IMR-90 (cell line): ENCODE data around the gene AKAP8L. TPM values are rescaled to one million over a fixed set of nuclear protein-coding genes. Genes with fewer than 3 reads are reported as not detected.

Experiments
- ATAC-seq: fragments of 200-7000 bp; cut with Tn5 transposase; 2 replicates; pipeline ENCODE4 v1.9.1; 2020; ENCODE audit warnings: low read depth, mild to moderate bottlenecking, moderate library complexity
- BruUV-seq: library from RNA; stranded (reverse); fragments of 400-500 nt; replicated peaks from 2 replicates; lab custom pipeline; 2021; lab: Mats Ljungman, UMichigan
- CTCF ChIA-PET: fragments of 300-600 bp; formaldehyde crosslinking; extraction: SDS; loops from one replicate; lab custom pipeline; 2021; ENCODE audit warnings: antibody characterized with exemption; lab: Yijun Ruan, JAX
- POLR2A ChIA-PET: fragments of 300-600 bp; sonication (Branson Sonifier 250); formaldehyde crosslinking; loops from one replicate; lab custom pipeline; 2022; ENCODE audit warnings: antibody characterized with exemption; ENCODE audit not compliant: unreplicated experiment; lab: Charles Lee
- DNase-seq: peaks from one replicate; pipeline ENCODE4 v3.0.0; 2013
- H2AFZ ChIP-seq: replicated peaks from 2 replicates; pipeline ENCODE3; 2013; ENCODE audit warnings: low read length, mild to moderate bottlenecking; ENCODE audit not compliant: poor library complexity
- H2AK5ac ChIP-seq: 2 replicates; pipeline ENCODE4 v1.6.1; 2013; ENCODE audit warnings: low read depth, low read length, inconsistent platforms
- H2AK9ac ChIP-seq: replicated peaks from 2 replicates; pipeline ENCODE3; 2013; ENCODE audit warnings: mild to moderate bottlenecking, low read depth, low read length, moderate library complexity; ENCODE audit not compliant: poor library complexity
- H2BK120ac ChIP-seq: 2 replicates; pipeline ENCODE4 v1.6.1; 2013; ENCODE audit warnings: low read depth, low read length, inconsistent platforms
- H2BK15ac ChIP-seq: 3 replicates; pipeline ENCODE4 v1.6.1; 2013; ENCODE audit warnings: low read depth, low read length, inconsistent platforms
- H2BK20ac ChIP-seq: 2 replicates; pipeline ENCODE4 v1.6.1; 2013; ENCODE audit warnings: low read depth, mild to moderate bottlenecking, inconsistent platforms, low read length, moderate library complexity
- H2BK5ac ChIP-seq: 2 replicates; pipeline ENCODE4 v1.6.1; 2013; ENCODE audit warnings: mild to moderate bottlenecking, low read depth, low read length, inconsistent platforms; ENCODE audit not compliant: poor library complexity, severe bottlenecking
- H3K14ac ChIP-seq: replicated peaks from 2 replicates; pipeline ENCODE4 v1.6.1; 2013; ENCODE audit warnings: low read depth, low read length, inconsistent platforms
- H3K18ac ChIP-seq: 2 replicates; pipeline ENCODE4 v1.6.1; 2013; ENCODE audit warnings: low read depth, low read length, control low read depth
- H3K23ac ChIP-seq: 2 replicates; pipeline ENCODE4 v1.6.1; 2013; ENCODE audit warnings: low read depth, low read length, inconsistent platforms
- H3K27ac ChIP-seq: 2 replicates; pipeline ENCODE4 v1.5.1; 2013; ENCODE audit warnings: mild to moderate bottlenecking, control low read depth, low read length; ENCODE audit not compliant: insufficient read depth
- H3K27me3 ChIP-seq: 2 replicates; pipeline ENCODE4 v1.6.1; 2013; ENCODE audit warnings: low read length; ENCODE audit not compliant: control insufficient read depth, insufficient read depth
- H3K36me3 ChIP-seq: 2 replicates; pipeline ENCODE4 v1.6.1; 2013; ENCODE audit warnings: low read length, mixed read lengths; ENCODE audit not compliant: control insufficient read depth, insufficient read depth
- H3K4ac ChIP-seq: 2 replicates; pipeline ENCODE4 v1.6.1; 2013; ENCODE audit warnings: low read depth, low read length, inconsistent platforms
- H3K4me1 ChIP-seq: 2 replicates; pipeline ENCODE4 v1.6.1; 2013; ENCODE audit warnings: low read length, mixed read lengths; ENCODE audit not compliant: control insufficient read depth, insufficient read depth
- H3K4me2 ChIP-seq: 2 replicates; pipeline ENCODE4 v1.6.1; 2013; ENCODE audit warnings: low read depth, mild to moderate bottlenecking, control low read depth, low read length, moderate library complexity
- H3K4me3 ChIP-seq: 2 replicates; pipeline ENCODE4 v1.5.1; 2013; ENCODE audit warnings: low read depth, mild to moderate bottlenecking, control low read depth, low read length, moderate library complexity; ENCODE audit not compliant: insufficient read depth
- H3K56ac ChIP-seq: 2 replicates; pipeline ENCODE4 v1.6.1; 2013; ENCODE audit warnings: low read length, inconsistent platforms; ENCODE audit not compliant: insufficient read depth; ENCODE audit errors: extremely low read depth
- H3K79me1 ChIP-seq, 2 experiments: 2 replicates each; pipeline ENCODE4 v1.6.1; 2013; ENCODE audit warnings: low read length in 2 of 2, inconsistent platforms in 1 of 2, low read depth in 1 of 2
- H3K9ac ChIP-seq: 2 replicates; pipeline ENCODE4 v1.6.1; 2013; ENCODE audit warnings: low read depth, low read length, control low read depth
- H3K9me1 ChIP-seq: 2 replicates; pipeline ENCODE4 v1.6.1; 2013; ENCODE audit warnings: low read length, inconsistent platforms; ENCODE audit not compliant: insufficient read depth
- H3K9me3 ChIP-seq: 2 replicates; pipeline ENCODE4 v1.6.1; 2013; ENCODE audit warnings: low read length; ENCODE audit not compliant: control insufficient read depth, insufficient read depth
- H4K20me1 ChIP-seq: 2 replicates; pipeline ENCODE4 v1.6.1; 2013; ENCODE audit warnings: low read length, inconsistent platforms; ENCODE audit not compliant: insufficient read depth
- H4K5ac ChIP-seq: 2 replicates; pipeline ENCODE4 v1.6.1; 2013; ENCODE audit warnings: mild to moderate bottlenecking, low read depth, low read length, control low read depth
- H4K8ac ChIP-seq, 2 experiments: 2 replicates each; pipeline ENCODE4 v1.6.1; 2013; ENCODE audit warnings: low read depth in 2 of 2, low read length in 2 of 2, control low read depth in 1 of 2, inconsistent platforms in 1 of 2
- H4K91ac ChIP-seq: 2 replicates; pipeline ENCODE4 v1.6.1; 2013; ENCODE audit warnings: low read depth, low read length, inconsistent platforms; ENCODE audit not compliant: insufficient read depth
- BHLHE40 ChIP-seq: fragments of 150-350 bp; IDR thresholded peaks from 2 replicates; pipeline ENCODE4 v1.6.1; 2016; ENCODE audit warnings: mild to moderate bottlenecking, low read depth, low read length
- CHD1 ChIP-seq: IDR thresholded peaks from 2 replicates; pipeline ENCODE4 v1.6.1; 2012; ENCODE audit warnings: low read depth, low read length, improper control_type of control experiment
- FOS ChIP-seq: fragments of 150-350 bp; IDR thresholded peaks from 2 replicates; pipeline ENCODE4 v1.6.1; 2016; ENCODE audit warnings: low read depth, low read length
- NFE2L2 ChIP-seq: fragments of 150-350 bp; IDR thresholded peaks from 2 replicates; pipeline ENCODE4 v1.6.1; 2016; ENCODE audit warnings: low read depth, mild to moderate bottlenecking, low read length
- WGBS, 2 experiments: methylation state at CpG; one replicate each; pipeline versions ENCODE4 v1.1.5 to v1.1.7; 2013; ENCODE audit warnings: missing lambda C conversion rate in 2 of 2; ENCODE audit not compliant: insufficient read length in 1 of 2; ENCODE audit errors: extremely low coverage in 2 of 2; 5-methylcytosine and 5-hydroxymethylcytosine counted together
- dilution Hi-C: fragments of 300-500 bp; cut with HindIII; formaldehyde crosslinking; loops from one replicate; pipeline ENCODE4 v1.14.3; 2018; ENCODE audit warnings: low sequenced_read_pairs; ENCODE audit not compliant: unreplicated experiment
- in situ Hi-C: fragments of 300-500 bp; cut with MboI; formaldehyde crosslinking; loops from 3 replicates; pipeline ENCODE4 v1.14.3; 2019; ENCODE audit warnings: low sequenced_read_pairs, inconsistent platforms, mixed read lengths
- intact Hi-C: fragments of 100-400 bp; cut with micrococcal nuclease; formaldehyde crosslinking; loops from 2 replicates; pipeline ENCODE4 v1.10.0; 2022
- polyA plus RNA-seq, 3 experiments: library from polyadenylated mRNA; depleted of rRNA; stranded (reverse); fragments of >200 nt; gene quantifications; 2 replicates each; pipeline ENCODE4 v1.2.3, GENCODE V29; 2012; ENCODE audit warnings: low replicate concordance in 1 of 3
- total RNA-seq: library from RNA; depleted of rRNA; stranded (reverse); fragments of >200 nt; gene quantifications from 2 replicates; pipeline ENCODE4 v1.2.3, GENCODE V29; 2012
- TF ChIP-seq, protein P1 (sequence below): fragments of 150-350 bp; IDR thresholded peaks from 2 replicates; pipeline ENCODE4 v1.6.1; 2016; ENCODE audit warnings: low read depth, mild to moderate bottlenecking, low read length, moderate library complexity, borderline replicate concordance

The AKAP8L gene
- total and polyA plus RNA-seq, 2 of the 4 experiments (the other 2 are of a cell fraction): 43.1 to 44.6 TPM

DNA sequence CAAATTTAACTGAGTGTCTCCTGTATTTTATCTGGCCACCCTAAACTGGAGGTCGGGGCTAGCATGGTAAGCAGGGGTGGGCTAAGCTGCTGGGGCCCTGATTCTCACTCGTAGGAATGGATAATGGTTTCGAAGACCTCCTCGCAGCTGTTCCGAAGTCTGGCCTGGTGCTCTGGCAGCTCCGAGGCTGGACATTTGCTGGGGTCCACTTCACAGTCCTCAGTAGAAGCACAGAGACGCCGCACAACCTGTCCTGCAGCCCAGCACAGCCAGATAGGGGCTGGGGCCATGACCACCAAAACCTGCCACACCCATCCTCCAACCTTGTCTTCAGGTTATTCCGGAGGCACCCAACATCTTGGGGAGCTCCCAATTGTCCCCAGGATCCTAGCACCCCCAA is 37.2 kb upstream of the AKAP8L start:
- no peak overlapping the region for H3K4me2 ChIP-seq
- no peak overlapping the region for H3K27ac ChIP-seq
- no TSS peak for BruUV-seq
- CTCF ChIA-PET: no interaction called here
- H3K9ac ChIP-seq: no peak overlapping the region
- H3K18ac ChIP-seq: no peak overlapping the region
- no peak overlapping the region for H3K4ac ChIP-seq
- H2BK120ac ChIP-seq: no peak overlapping the region
- no peaks in the 10 kb centered on the region for H3K36me3 ChIP-seq
- H3K9me1 ChIP-seq: peaks cover 10% of the 10 kb centered on the region; the same call in 1 of the 2 replicates
- H2BK20ac ChIP-seq: no peak overlapping the region
- no peak for ATAC-seq
- 78% methylated on average over 6 of the region's 9 CpGs; no CpG with 5 or more reads in 1 of the 2 experiments for WGBS, 2 experiments
- peaks cover 7% of the 10 kb centered on the region; the same call in 1 of the 2 replicates for H3K4me1 ChIP-seq
- H2AK9ac ChIP-seq: no peak overlapping the region
- H4K8ac ChIP-seq: no peak overlapping the region
- no peaks in the 10 kb centered on the region for H3K9me3 ChIP-seq
- no peak overlapping the region for H3K56ac ChIP-seq
- in situ Hi-C loops (no loop called here), dilution Hi-C loops (no loop called here), intact Hi-C loops (loop anchor here (10.0 kb wide), 1 partner anchor 99 kb away; no protein-coding TSS in a partner anchor)
- H3K27me3 ChIP-seq: peaks cover 41% of the 10 kb centered on the region
- TF ChIP-seq FOS (no peak), NFE2L2 (no peak), BHLHE40 (no peak), CHD1 (no peak)
- TF ChIP-seq, protein P1, sequence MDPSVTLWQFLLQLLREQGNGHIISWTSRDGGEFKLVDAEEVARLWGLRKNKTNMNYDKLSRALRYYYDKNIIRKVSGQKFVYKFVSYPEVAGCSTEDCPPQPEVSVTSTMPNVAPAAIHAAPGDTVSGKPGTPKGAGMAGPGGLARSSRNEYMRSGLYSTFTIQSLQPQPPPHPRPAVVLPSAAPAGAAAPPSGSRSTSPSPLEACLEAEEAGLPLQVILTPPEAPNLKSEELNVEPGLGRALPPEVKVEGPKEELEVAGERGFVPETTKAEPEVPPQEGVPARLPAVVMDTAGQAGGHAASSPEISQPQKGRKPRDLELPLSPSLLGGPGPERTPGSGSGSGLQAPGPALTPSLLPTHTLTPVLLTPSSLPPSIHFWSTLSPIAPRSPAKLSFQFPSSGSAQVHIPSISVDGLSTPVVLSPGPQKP: no peak
- no peaks in the 10 kb centered on the region for H3K79me1 ChIP-seq
- no peak overlapping the region for H2AK5ac ChIP-seq
- H3K14ac ChIP-seq: no peak overlapping the region
- no peak overlapping the region for H4K5ac ChIP-seq
- POLR2A ChIA-PET: no interaction called here
- H4K20me1 ChIP-seq: no peaks in the 10 kb centered on the region; the same call in 1 of the 2 replicates
- no peak overlapping the region for H2BK15ac ChIP-seq
- no peak for DNase-seq
- no peak overlapping the region for H2BK5ac ChIP-seq
- no peak overlapping the region for H3K23ac ChIP-seq
- H4K91ac ChIP-seq: no peak overlapping the region
- no peak overlapping the region for H2AFZ ChIP-seq
- H3K4me3 ChIP-seq: no peak overlapping the region
